Activated T-cell treated with anti-CD3 and anti-CD28 coated beads, Interleukin-2, amount 50 U/mL, for 1 hour (primary cell): Measurements from ENCODE around the gene UNC5C.

Source experiments
- DNase-seq: peaks from one replicate; pipeline ENCODE4 v3.0.0-alpha.2; 2020

UNC5C gene

DNA sequence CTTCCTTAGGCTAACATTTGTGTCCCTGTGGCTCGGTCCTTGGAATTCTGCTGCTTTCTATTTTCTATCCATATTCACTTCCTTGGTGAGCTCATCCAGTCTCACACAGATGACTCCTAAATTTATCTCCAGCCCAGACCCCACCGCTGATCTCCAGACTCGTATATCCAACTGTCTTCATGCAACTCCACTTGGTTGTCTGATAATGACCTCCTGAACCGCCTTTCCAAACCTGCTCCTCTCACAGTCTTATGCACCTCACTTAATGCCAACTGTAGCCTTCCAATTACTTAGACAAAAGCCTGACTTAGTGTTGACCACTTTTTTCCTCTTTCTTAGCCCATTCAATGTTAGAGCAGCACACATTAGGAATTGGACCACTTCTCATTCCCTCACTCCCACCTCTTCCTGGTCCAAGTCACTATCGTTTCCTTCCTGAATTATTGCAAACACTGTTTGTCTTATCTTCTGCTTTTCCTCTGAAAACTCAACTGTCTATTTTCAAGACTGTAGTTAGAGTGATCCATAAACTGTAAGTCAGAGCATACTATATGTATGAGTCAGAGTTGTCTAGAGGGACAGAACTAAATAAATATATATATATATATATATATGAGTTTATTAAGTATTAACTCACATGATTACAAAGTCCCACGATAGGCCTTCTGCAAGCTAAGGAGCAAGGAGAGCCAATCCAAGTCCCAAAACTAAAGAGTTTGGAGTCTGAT is 292.5 kb downstream of the UNC5C start:
- DNase-seq, result no peak

DNA sequence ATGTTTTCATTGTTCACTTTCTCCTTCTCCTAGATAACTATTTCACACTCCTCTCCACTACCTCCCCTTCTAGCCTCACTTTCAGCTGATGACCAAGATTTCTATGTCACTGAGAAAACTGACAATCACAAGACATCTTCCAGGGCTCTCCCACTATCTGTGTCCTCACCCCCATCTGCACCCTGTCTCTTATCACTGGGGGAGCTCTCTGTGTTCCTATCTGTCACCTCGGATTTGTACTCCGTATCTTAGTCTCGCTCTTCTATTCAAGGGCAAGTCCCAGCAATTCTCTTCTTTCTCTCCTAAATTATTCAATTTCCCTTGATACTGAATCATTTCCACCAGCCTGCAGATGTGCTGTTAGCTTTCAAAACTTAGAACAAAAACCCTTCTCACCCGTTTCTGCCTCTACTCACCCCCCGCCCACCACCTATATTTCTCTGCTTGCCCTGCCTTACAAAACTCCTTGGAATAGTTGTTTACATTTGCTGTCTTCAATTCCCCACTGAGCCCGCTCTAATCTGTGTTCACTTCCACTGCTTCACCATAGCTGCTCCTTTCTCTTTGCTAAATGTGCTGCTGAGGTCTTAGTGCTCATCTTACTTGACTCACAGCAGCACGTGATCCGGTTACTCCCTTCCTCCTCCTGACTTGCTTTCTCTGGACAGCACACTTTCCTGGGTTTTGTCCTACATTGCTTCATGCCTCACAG is 293.2 kb downstream of the UNC5C start:
- no peak for DNase-seq

DNA sequence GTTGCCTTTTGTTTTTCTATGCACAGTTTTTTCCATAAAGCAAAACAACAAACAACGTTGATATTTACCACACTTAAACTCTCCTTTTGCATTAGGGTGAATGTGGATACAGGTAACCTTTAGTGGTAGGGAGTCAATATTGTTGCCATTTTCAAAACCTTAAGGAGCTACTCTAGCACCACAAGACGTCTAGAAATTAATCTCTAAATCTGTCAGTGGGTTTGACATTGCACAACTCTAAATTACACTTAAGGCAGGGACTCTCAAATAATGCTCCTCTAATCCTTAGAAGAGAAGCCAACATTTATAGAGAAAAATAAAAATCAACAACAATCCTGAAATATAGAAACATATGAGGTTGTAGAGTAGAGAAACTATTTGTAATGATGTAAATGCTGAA is 297.2 kb downstream of the UNC5C start:
- DNase-seq, result no peak

DNA sequence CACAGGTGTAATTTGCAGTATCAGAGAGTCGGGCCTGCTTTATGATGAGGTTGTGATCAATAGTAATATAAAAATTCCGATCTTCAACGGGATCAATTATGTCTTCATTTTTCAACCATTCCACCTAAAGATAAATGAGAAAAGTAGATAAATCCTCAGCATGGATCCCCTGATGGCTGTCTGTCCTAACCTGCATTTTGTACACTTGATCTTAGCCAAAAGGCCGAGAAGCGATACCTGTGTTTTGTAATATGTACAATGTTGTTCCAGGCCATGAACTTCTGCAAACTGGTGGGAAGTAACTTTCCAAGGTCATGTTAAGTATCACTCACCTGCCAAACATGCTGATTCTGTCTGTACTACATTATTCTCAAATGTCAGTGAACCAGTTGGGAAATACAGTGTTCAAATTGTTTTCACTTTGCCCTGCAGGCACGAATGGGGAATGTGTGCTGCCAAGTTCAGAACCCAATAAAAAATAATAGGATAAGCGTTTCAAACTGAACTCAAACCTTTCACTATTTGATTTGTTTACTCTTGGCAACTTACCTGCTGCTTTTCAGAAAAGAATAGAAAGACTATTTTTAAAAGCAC is 298.1 kb downstream of the UNC5C start:
- DNase-seq, result no peak

DNA sequence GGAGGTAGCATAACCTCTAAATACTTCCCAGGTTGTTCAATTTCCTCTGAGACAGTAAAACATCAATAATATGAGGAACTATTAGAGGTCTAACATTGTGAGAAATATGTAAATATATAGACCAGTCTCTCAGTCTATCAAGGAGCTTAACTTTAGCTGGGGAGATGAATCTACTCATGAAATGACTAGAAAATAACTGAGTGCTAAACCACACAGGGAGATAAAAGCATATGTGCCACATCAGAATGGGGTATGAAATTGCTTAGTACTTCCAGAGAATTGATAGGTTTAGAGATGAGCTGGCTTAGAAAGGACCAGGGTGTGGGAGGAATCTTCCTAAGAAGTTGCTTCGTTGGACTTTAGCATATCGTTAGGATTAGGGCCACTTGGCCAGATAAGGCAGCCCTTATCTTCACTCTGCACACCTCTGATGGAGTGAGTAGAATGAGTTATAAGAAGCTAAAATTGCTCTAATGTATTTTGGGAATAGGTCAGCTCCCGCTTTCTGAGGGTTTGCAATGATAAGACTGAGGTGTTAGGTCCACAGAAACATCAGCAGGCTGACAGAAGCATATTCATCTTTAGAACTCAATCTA is 299.2 kb downstream of the UNC5C start:
- DNase-seq, result no peak

DNA sequence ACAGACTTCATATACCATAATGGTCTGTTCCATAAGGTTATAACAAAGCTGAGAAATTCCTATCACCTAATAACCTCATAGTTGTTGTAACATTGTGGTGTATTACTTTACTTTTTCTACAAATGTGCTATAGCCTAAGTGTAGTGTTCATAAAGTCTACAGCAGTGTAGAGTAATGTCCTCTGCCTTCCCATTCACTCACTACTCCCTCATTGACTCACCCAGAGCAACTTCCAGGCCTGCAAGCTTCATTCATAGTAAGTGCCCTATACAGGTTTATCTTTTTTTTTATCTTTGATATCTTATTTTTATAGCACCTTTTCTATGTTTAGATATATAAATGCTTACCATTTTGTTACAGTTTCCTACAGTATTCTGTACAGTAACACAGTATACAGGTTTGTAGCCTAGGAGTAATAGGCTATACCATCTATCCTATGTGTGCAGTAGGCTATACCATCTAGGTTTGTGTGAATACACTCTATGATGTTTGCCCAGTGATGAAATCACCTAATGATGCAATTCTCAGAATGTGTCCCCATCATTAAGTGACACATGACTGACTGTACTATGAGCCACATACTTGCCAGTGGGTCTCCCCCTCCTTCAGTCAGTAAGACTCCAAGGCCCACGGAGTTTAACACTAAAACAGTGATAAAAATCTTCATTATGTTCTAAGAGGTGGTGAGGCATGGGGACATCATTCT is 299.9 kb downstream of the UNC5C start:
- DNase-seq, result no peak

DNA sequence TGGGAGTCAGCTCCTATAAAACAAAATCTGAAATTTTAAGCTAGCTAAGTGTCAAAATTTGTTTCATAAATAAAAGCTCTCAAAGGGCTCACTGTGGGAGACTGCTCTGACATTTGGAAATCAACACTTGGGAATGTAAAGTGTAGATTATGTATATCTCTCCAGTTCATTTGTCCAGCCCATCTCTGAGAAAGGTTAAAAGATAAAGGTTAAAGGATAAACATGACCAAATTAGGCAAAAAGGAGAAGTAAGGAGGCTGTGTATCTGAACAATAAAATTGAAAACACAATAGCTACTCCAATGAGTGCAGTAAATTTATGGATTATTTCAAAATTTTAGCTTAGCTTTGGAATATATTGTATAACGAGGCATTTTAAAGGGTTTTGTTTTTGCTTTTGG is 304.9 kb downstream of the UNC5C start:
- DNase-seq, result no peak

DNA sequence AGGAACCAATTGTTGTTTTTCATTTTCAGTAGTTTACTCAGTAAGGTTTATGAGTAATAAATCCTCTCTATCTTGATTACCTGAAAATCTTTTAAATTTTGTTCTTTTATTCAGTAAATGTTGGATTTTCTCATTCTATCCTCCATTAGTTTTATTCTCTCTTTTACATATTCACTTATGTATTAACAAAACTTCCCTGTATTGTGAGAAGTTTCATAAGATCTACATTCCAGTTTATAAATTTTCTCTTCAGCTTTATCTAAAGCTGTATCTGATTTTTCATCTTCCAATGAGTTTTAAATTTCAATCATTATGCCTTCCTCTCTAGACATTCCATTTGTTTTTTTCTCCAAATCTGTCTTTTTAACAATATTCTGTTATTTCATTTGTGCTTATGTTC is 310.2 kb downstream of the UNC5C start:
- DNase-seq, result no peak

DNA sequence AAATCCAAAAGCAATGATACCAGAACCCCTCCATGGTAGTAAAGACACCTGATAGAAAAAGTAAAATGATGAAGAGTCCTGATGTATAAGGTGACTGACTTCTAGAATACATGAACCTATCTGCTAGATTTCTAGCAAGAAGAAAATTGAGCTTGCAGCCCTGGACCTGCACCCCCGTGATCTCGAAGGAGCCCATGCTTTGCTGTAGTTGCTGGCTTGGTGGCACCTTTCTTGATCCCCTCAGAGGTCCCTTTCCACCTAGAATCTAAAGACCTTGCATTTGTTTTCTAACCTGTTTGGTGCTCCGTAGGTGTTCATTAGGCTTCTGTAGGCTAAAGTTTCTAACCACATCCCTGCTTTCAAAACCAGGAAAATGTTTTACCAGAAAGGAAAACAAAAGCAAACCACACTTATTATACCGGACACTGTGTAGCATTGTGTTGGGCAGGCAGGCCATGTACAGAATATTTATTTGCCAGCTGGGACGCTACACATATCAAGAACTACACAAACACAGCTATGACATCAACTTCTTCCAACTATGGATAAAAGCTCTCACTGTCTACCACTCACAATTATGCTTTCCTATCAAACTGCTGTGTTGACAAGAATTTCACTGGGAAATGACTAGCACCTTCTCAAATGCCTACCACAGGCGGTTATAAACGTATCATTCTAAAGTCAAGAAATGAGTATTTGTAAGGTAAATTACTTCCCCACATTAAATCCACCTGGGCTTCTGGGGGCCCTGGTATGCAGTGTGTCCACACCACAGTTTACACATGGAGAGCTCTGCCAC is 316.2 kb downstream of the UNC5C start:
- DNase-seq, result no peak

DNA sequence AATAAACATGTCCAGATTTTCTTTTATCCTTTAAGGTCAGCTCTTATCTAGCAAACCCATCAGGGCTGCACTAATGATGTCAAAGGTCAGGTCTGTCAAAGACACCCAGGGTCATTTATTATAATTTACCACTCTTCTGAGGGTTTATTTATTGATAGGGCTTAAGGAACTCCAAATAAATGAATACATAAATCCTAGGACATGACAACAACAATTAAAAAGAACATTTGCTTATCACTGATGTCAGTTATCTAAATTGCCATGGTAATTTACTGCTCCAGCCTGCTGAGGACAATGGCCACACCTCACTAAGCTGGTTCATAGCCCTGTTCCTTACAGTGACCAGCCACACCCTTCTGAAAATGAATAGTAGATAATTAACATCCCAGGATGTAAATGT is 317.1 kb downstream of the UNC5C start:
- no peak for DNase-seq

DNA sequence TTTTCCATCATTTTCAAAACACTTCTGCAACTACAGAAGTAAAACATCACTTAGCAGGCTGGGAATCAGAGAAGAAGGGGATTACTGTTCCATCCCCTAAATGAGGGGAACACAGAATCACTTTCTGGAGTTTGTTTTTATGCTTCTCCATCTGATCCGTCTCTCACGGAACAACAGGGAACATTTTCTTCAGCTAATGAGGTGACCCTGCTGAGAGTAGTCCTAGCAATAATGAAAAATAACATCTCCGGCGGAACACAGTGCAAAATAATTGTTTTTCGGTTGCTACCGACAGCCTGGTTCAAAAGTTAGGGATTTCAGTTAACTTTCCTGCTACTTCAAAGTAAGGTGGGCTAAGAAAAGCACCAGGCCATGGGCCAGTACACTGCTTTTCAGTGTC is 322.9 kb downstream of the UNC5C start:
- no peak for DNase-seq

DNA sequence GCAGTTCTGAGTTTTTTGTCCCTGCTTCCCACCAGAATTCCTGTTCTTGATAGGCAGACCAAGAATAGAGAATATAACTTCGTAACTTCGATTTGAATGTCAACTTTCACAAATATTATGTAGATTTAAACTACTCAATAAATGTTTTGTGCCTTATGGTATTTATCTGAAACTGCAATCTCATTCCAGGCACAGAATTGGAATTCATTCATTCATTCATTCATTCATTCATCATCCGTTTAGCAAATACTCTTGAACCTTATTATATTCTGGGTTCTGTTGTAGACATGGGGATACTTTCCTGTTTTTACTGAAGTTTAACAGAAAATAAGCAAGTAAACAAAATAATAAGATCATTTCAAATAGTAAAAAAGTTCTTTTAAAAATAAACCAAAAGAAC is 324.4 kb downstream of the UNC5C start:
- no peak for DNase-seq

DNA sequence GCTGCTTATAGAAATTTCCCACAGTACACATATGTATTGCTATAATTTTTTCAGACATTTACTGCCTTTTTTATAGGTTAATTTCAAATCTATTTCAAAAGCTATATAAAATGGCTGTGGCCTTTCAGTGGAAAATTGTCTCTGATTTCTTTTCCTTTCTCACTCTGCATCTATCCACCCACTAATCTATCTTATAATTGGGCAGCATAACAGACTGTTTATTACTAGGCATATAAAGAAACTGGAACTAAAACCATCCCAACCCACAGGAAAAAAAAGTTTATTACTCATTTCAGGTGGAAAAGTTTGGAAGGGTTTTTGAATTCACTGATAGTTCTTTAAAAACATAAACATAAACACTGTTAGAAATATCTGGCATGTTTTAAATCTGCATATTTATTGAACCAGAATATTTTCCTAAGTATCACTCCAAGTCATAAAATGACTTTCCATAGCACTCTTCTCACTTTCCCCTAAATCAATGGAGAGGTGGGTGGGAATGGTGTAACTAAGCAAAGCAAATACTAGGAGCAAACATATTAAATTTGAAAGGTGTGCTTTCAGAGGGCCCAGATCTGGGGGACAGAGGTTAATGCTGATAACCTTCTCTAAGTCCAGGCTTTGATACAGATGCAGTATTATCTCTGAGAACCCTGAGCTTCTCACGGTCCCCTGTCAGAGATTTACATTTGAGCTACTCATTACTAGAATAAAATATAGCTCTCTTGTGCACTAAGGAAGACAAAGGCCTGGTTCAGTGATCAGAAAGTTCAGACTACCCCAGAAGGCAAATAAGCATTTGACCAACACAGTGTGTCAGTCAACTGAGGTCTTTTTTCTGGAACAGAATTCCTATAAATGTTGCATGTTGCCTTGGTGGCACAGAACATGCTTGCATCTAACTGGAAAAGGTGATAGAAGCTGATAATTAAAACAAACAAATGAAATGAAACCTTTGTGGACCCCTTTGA is 328.3 kb downstream of the UNC5C start:
- no peak for DNase-seq

DNA sequence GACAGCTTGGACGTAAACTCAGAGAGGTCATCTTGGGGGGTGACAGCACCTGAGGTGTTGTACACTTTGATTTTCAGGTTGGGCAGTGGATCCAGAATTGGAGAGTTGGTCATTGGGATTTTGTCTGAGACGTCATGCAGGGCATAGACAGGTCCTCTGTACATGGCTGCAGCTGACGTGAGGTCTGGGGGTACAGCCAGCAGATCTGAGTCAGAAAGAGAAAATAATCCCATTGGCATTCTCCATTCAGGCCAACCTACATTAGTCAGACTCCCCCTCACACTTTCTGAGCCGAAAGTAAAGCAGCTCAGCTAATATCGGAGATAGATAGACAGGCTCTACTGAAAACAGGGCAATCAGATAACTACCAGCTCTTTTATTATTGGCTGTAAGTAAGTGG is 329.7 kb downstream of the UNC5C start:
- DNase-seq, result no peak

DNA sequence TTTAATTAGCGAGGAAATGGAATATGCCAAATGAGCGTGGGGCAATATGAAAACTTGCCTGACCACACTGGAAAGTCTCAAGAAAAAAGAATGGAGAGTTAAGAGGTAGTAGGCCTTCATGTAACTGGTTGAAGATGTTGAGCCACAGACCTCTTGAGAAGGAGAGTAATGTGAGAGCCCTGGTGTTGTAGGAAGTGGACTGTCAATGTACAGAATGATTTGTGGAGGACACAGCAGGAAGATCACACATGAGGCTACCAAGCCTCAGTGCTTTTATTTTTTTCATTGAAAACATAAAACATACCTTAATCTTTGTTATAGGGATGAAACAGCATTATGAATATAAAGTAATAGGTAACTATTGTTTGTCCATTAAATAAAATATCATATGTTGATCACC is 331.6 kb downstream of the UNC5C start:
- no peak for DNase-seq

DNA sequence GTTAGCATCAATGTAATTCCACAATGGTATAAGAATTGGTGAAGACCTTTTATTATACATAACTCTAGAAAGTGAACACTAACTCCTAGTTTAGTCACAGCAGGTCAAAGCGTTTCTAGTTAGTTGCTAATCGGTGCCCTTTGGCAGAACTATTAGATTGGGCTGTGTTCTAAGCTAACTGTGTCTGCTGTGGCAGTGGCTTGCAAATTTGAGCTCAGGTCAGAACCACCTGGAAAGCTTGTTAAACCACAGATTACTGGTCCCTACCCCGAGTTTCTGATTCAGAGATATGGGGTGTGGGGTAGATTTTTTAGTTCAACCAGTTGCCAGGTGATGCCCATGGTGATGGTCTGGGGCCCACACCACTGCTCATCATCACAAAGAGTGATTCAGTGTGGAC is 332.1 kb downstream of the UNC5C start:
- DNase-seq, result no peak

DNA sequence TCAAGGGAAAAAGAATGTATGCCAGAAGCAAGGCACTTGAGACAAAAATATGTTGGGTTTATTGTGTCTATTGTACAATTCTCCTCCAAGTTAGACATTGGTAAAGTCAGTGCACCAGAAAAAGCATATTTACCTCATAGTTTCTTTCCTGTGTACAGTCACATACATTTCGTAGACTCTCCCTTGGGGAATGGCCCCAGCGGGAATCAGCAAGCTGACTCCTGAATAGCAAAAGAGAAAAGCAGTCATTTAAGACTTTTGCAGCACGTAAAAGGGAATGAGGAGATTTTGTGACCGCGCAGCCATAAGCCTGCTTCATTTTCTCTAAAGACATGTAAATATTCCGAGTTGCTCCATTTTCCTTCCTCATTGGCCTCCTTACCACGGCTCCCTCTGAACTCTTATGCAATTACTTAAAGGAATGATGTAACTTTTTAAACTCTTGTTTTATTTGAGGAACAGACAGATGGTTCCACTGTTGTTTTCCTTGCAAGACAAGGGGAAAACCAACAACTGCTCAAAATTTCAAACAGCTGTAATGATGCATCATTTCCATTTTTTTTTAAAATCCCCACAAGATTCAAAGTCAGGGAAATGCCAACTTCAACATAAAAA is 332.7 kb downstream of the UNC5C start:
- DNase-seq, result no peak

DNA sequence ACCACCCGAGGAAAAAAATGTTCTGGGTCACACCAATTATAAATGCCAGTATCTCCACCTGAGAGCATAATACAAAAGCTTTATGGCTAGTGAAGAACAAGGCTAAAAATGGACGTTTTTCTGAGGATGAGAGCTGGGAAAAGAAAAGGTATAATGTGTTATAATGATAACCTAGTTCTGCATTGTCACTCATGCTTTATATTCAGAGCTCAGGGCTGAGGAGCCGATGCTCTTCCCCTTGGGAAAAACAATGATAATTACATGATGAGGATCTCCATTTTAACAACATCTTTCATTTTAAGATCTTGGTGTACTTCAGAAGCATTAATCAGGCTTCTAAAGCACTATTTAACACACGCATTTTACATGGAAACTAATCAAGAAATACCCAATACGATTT is 333.7 kb downstream of the UNC5C start:
- DNase-seq, result no peak

DNA sequence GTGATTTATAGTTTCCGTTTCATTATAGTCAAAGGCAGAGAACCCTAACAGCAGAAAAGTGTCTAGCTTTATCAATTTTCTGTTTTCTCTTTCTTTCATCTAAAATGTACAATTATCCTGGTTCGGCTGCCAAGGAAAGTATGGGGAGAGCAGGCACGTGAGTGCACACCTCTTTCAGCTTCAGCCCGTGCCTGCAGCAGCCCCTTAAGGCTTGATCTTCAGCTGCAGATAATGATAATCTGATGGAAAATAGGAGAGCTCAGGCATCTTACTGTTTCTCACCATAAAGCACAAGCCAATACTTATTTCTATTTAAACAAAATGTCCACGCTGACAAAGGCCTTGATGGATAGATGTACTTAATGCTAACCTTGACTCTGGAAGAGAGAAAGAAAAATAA is 334.4 kb downstream of the UNC5C start:
- no peak for DNase-seq

DNA sequence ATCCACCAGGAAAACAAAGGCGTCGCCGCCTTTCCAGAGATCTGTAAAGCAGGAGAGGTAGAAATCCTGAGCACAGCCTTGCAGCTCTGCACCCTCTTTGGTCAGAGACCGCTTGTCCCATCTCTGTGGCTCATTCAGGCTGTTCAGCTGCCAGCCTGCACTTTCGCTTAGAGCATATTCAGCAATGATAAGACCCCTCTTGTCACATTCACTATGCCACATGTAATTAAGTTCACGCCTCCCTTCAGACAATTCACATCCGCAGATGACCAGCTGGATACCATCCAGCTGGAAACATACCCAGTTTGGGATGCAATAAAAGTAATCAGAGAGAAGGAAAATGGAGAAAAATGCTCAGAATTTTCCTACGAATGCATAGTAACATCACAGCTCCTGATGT is 335.4 kb downstream of the UNC5C start:
- DNase-seq, result no peak

DNA sequence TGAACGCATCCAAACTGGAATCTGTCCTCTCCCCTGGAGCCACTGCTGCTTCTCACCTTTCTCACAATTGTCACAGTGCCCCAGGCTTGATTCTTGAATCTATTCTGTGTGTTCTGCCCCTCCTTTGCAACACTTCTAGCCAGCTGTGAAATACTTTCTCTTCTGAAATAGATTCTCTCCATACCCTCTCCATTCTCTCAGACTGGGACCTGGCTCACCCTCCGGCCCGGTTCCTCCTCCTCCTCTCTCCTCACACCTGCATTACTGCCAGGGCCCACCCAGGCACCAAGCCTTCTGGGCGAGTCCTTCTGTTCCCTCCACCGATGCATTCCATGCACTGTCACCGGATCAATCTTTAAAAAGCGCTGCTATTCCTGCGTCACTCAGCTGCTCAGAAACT is 336.1 kb downstream of the UNC5C start:
- DNase-seq, result no peak
